ENCODE measurements around the gene TRAPPC8.

DNA sequence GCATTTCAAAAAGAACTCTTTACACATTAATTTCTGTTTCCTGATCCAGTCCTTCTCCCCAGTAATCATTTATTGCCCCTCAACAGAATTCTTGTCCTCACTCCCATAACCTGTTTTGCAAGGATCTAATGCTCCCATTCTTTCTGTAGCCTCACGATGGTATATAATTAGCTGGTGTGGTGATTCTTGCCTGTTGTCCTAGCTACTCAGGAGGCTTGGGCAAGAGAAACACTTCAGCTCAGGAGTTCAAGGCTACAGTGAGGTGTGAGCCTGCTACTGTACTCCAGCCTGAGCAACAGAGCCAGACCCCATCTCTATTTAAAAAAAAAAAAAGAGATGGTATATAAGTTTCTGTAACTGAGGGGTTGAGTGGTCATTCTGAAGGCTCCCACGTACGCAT, 7.7 kb upstream of the TRAPPC8 start:
- TF ChIP-seq CTCF (IDR thresholded peaks at IDR 0.05; ENCODE audit: low read depth, low read length, poor library complexity, severe bottlenecking): no peak
- no peak for TF ChIP-seq EZH2phosphoT487 (IDR thresholded peaks at IDR 0.05; ENCODE audit: borderline replicate concordance, low read length)
